HCT116 (cell line): ENCODE results near the gene RGS6. TPM values are rescaled to one million over a fixed set of nuclear protein-coding genes. Genes with fewer than 3 reads are reported as not detected.

Source experiments
- ATAC-seq: fragments of 200-7000 bp; cut with Tn5 transposase; 2 replicates; pipeline ENCODE4 v1.9.1; 2020; ENCODE audit warnings: mild to moderate bottlenecking, moderate library complexity
- BruUV-seq: library from RNA; stranded (reverse); fragments of 400-500 nt; replicated peaks from 2 replicates; lab custom pipeline; 2021; lab: Mats Ljungman, UMichigan
- CTCF ChIA-PET: fragments of 300-600 bp; sonication (Branson Sonifier 250); formaldehyde crosslinking; loops from one replicate; lab custom pipeline; 2021; ENCODE audit warnings: antibody characterized with exemption; lab: Charles Lee
- POLR2A ChIA-PET: fragments of 300-600, 350-600 bp; sonication (Branson Sonifier 250); formaldehyde crosslinking; loops from one replicate; lab custom pipeline; 2021; ENCODE audit warnings: antibody characterized with exemption; lab: Charles Lee
- RAD21 ChIA-PET, 2 experiments: fragments of 300-600 bp; sonication (Branson Sonifier 250); formaldehyde crosslinking; loops; one replicate each; lab custom pipeline; 2023; ENCODE audit warnings: low total read pairs in 2 of 2; ENCODE audit not compliant: uncharacterized antibody in 2 of 2, unreplicated experiment in 2 of 2, low non-redundant PET in 1 of 2; lab: Charles Lee
- DNase-seq: peaks from one replicate; pipeline ENCODE4 v3.0.0-alpha.2; 2010; ENCODE audit warnings: low read depth, low spot score
- H2AFZ ChIP-seq: fragments of 200-600 bp; shearing (Covaris generic), sonication (generic); 2 replicates; pipeline ENCODE4 v1.6.1; 2017; ENCODE audit warnings: low read depth, mixed run types, mixed read lengths, antibody characterized with exemption, low read length; ENCODE audit not compliant: poor library complexity, severe bottlenecking
- H3K27ac ChIP-seq: 2 replicates; pipeline ENCODE4 v1.5.1; 2012; ENCODE audit warnings: low read depth, low read length
- H3K27me3 ChIP-seq: fragments of 200-600 bp; sonication (generic); 2 replicates; pipeline ENCODE4 v1.6.1; 2016; ENCODE audit warnings: mixed run types, low read length, mixed read lengths; ENCODE audit not compliant: insufficient read depth
- H3K36me3 ChIP-seq, 2 experiments: fragments of 200-500 bp in 1 of 2; fragments of 200-600 bp in 1 of 2; sonication (Bioruptor generic) in 1 of 2; sonication (generic) in 1 of 2; 2 replicates each; pipeline versions ENCODE4 v1.5.1 to v1.6.1; 2014 to 2016; ENCODE audit warnings: low read length in 2 of 2, inconsistent platforms in 1 of 2, mixed read lengths in 1 of 2, mixed run types in 1 of 2; ENCODE audit not compliant: insufficient read depth in 2 of 2, control insufficient read depth in 1 of 2
- H3K4me1 ChIP-seq, 2 experiments: fragments of 200-600 bp in 1 of 2; sonication (generic) in 1 of 2; 2 replicates each; pipeline versions ENCODE4 v1.5.1 to v1.6.1; 2012 to 2017; ENCODE audit warnings: low read length in 2 of 2, inconsistent platforms in 1 of 2, mild to moderate bottlenecking in 1 of 2, mixed read lengths in 1 of 2, mixed run types in 1 of 2, moderate library complexity in 1 of 2; ENCODE audit not compliant: insufficient read depth in 2 of 2, control insufficient read depth in 1 of 2
- H3K4me2 ChIP-seq: fragments of 200-600 bp; sonication (generic); 2 replicates; pipeline ENCODE4 v1.6.1; 2017; ENCODE audit warnings: mixed run types, low read length, mixed read lengths
- H3K4me3 ChIP-seq, 2 experiments: fragments of 200-600 bp in 1 of 2; sonication (generic) in 1 of 2; replicated peaks in 1 of 2; 2 replicates each; pipeline ENCODE4 v1.5.1; 2011 to 2016; ENCODE audit warnings: low read length in 2 of 2, control low read depth in 1 of 2, low read depth in 1 of 2, mild to moderate bottlenecking in 1 of 2, mixed read lengths in 1 of 2, mixed run types in 1 of 2
- H3K79me2 ChIP-seq: fragments of 200-600 bp; sonication (generic); 2 replicates; pipeline ENCODE4 v1.6.1; 2017; ENCODE audit warnings: mild to moderate bottlenecking, mixed run types, low read length, moderate library complexity, mixed read lengths; ENCODE audit not compliant: insufficient read depth
- H3K9ac ChIP-seq: fragments of 200-600 bp; sonication (generic); 2 replicates; pipeline ENCODE4 v1.6.1; 2016; ENCODE audit warnings: low read length, mixed read lengths
- H3K9me2 ChIP-seq: fragments of 200-600 bp; sonication (generic), shearing (Covaris generic); 2 replicates; pipeline ENCODE4 v1.6.1; 2017; ENCODE audit warnings: mixed run types, mild to moderate bottlenecking, moderate library complexity; ENCODE audit not compliant: insufficient read depth
- H3K9me3 ChIP-seq, 2 experiments: fragments of 200-500 bp in 1 of 2; fragments of 200-600 bp in 1 of 2; sonication (Bioruptor generic) in 1 of 2; sonication (generic) in 1 of 2; 2 replicates each; pipeline ENCODE4 v1.6.1; 2014 to 2017; ENCODE audit warnings: low read length in 2 of 2, mixed read lengths in 2 of 2, inconsistent platforms in 1 of 2, low read depth in 1 of 2, mild to moderate bottlenecking in 1 of 2, mixed run types in 1 of 2, moderate library complexity in 1 of 2; ENCODE audit not compliant: control insufficient read depth in 1 of 2, insufficient read depth in 1 of 2
- H4K20me1 ChIP-seq: fragments of 200-600 bp; sonication (generic), shearing (Covaris generic); 2 replicates; pipeline ENCODE4 v1.6.1; 2017; ENCODE audit warnings: mixed run types, mild to moderate bottlenecking, moderate library complexity; ENCODE audit not compliant: insufficient read depth
- CBX3 ChIP-seq: IDR thresholded peaks from 2 replicates; pipeline ENCODE4 v1.6.1; 2012; ENCODE audit warnings: low read depth
- CEBPB ChIP-seq: IDR thresholded peaks from 2 replicates; pipeline ENCODE4 v1.6.1; 2012; ENCODE audit warnings: low read depth
- EGR1 ChIP-seq: IDR thresholded peaks from 2 replicates; pipeline ENCODE4 v1.6.1; 2012; ENCODE audit warnings: low read depth
- ELF1 ChIP-seq: IDR thresholded peaks from 2 replicates; pipeline ENCODE4 v1.6.1; 2012; ENCODE audit warnings: low read depth, borderline replicate concordance
- EZH2 ChIP-seq: fragments of 200-600 bp; sonication (generic); IDR thresholded peaks from 2 replicates; pipeline ENCODE4 v1.6.1; 2017; ENCODE audit warnings: antibody characterized with exemption, mixed run types
- FOSL1 ChIP-seq: IDR thresholded peaks from 2 replicates; pipeline ENCODE4 v1.6.1; 2012; ENCODE audit warnings: low read depth
- JUND ChIP-seq: IDR thresholded peaks from 2 replicates; pipeline ENCODE4 v1.6.1; 2012
- POLR2A ChIP-seq: IDR thresholded peaks from 2 replicates; pipeline ENCODE4 v1.7.0; 2011; ENCODE audit warnings: borderline replicate concordance; ENCODE audit not compliant: insufficient read depth, insufficient read length; ENCODE audit errors: extremely low read depth
- POLR2AphosphoS5 ChIP-seq: IDR thresholded peaks from 2 replicates; pipeline ENCODE4 v1.6.1; 2011; ENCODE audit warnings: mild to moderate bottlenecking, low read depth, low read length, moderate library complexity
- RAD21 ChIP-seq: IDR thresholded peaks from 2 replicates; pipeline ENCODE4 v1.6.1; 2012; ENCODE audit warnings: low read depth, mild to moderate bottlenecking
- SIN3A ChIP-seq: IDR thresholded peaks from 2 replicates; pipeline ENCODE4 v1.6.1; 2012; ENCODE audit warnings: low read depth
- SRF ChIP-seq: IDR thresholded peaks from 2 replicates; pipeline ENCODE4 v1.6.1; 2012; ENCODE audit warnings: low read depth
- YY1 ChIP-seq: IDR thresholded peaks from 2 replicates; pipeline ENCODE4 v1.6.1; 2011; ENCODE audit warnings: low read length, low read depth, moderate library complexity, mild to moderate bottlenecking; ENCODE audit not compliant: insufficient replicate concordance; ENCODE audit errors: extremely low read depth
- ZFX ChIP-seq: fragments of 450-650 bp; IDR thresholded peaks from 2 replicates; pipeline ENCODE4 v1.6.1; 2017
- ZNF274 ChIP-seq: fragments of 200-500 bp; sonication (Bioruptor generic); IDR thresholded peaks from 2 replicates; pipeline ENCODE4 v1.6.1; 2014; ENCODE audit warnings: mild to moderate bottlenecking, low read depth, low read length, inconsistent platforms
- intact Hi-C: fragments of 100-400 bp; cut with micrococcal nuclease; formaldehyde crosslinking; loops from 2 replicates; pipeline ENCODE4 v1.10.0; 2022
- total RNA-seq: library from RNA; stranded (reverse); gene quantifications from one replicate; pipeline ENCODE4 v1.2.1, GENCODE V29; 2021; ENCODE audit not compliant: unreplicated experiment
- TF ChIP-seq, protein P1 (sequence below): IDR thresholded peaks from 2 replicates; pipeline ENCODE4 v1.6.1; 2012
- TF ChIP-seq, protein P2 (sequence below): IDR thresholded peaks from 2 replicates; pipeline ENCODE4 v1.6.1; 2012
- TF ChIP-seq, protein P3 (sequence below): IDR thresholded peaks from 2 replicates; pipeline ENCODE4 v1.6.1; 2012; ENCODE audit warnings: low read depth
- TF ChIP-seq, protein P4 (sequence below), 3 experiments: fragments of 200-600 bp in 1 of 3; sonication (generic) in 1 of 3; IDR thresholded peaks in 2 of 3; conservative IDR thresholded peaks in 1 of 3; 2 replicates each; pipeline ENCODE4 v1.5.1; 2012 to 2017; ENCODE audit warnings: low read depth in 2 of 3, low read length in 2 of 3, antibody characterized with exemption in 1 of 3, borderline replicate concordance in 1 of 3, control low read depth in 1 of 3, mild to moderate bottlenecking in 1 of 3, mixed read lengths in 1 of 3, mixed run types in 1 of 3, moderate library complexity in 1 of 3; ENCODE audit not compliant: insufficient read depth in 1 of 3
- TF ChIP-seq, protein P5 (sequence below): IDR thresholded peaks from 2 replicates; pipeline ENCODE4 v1.6.1; 2011; ENCODE audit warnings: mild to moderate bottlenecking, low read length, moderate library complexity; ENCODE audit not compliant: insufficient replicate concordance; ENCODE audit errors: extremely low read depth

The RGS6 gene
- total RNA-seq, 1 experiment from 2014 or later: 4.7 TPM

DNA sequence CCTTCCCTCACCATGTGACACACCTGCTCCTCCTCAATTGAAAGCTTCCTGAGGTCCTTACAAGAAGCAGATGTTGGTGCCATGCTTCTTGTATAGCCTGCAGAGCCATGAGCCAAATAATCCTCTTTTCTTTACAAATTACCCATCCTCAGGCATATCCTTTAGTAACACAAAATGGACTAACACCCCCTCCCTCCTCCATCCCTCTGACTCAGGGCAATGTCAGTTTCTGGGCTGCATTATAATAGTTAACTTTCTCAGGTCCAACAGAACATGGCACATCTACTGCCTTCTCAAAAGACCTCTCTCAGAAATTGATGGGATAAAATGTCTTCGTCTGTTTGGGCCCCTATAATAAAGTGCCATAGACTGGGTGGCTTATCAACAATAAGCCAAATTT, 674.6 kb downstream of the RGS6 start:
- POLR2A ChIA-PET: interaction anchor here (0.6 kb wide), 1 partner anchor 7 kb away, joined by 4 read pairs; no protein-coding TSS in a partner anchor
- Histone ChIP-seq H3K9ac (no peak overlapping the region), H3K79me2 (no peaks in the 10 kb centered on the region), H3K9me2 (no peaks in the 10 kb centered on the region; the same call in 1 of the 2 replicates), H3K4me1 (peaks cover 7 to 20% of the 10 kb centered on the region in 2 experiments), H3K4me2 (no peak overlapping the region), H3K9me3 (no peaks in the 10 kb centered on the region), H4K20me1 (no peaks in the 10 kb centered on the region), H3K36me3 (no peaks in the 10 kb centered on the region), H3K4me3 (no peak overlapping the region), H3K27ac (no peak overlapping the region), H2AFZ (no peak overlapping the region), H3K27me3 (no peaks in the 10 kb centered on the region)
- DNase-seq (no peak), ATAC-seq (no peak)
- no TSS peak for BruUV-seq
- TF ChIP-seq, protein P1, sequence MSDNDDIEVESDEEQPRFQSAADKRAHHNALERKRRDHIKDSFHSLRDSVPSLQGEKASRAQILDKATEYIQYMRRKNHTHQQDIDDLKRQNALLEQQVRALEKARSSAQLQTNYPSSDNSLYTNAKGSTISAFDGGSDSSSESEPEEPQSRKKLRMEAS: no peak
- TF ChIP-seq, protein P2, sequence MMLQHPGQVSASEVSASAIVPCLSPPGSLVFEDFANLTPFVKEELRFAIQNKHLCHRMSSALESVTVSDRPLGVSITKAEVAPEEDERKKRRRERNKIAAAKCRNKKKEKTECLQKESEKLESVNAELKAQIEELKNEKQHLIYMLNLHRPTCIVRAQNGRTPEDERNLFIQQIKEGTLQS: no peak
- TF ChIP-seq JUND (no peak), YY1 (no peak), POLR2AphosphoS5 (no peak), SIN3A (no peak), ZFX (no peak), POLR2A (no peak), SRF (no peak), EZH2 (no peak), FOSL1 (no peak), ELF1 (no peak), CBX3 (no peak), EGR1 (no peak), RAD21 (no peak), CEBPB (no peak), ZNF274 (no peak)
- TF ChIP-seq, protein P3, sequence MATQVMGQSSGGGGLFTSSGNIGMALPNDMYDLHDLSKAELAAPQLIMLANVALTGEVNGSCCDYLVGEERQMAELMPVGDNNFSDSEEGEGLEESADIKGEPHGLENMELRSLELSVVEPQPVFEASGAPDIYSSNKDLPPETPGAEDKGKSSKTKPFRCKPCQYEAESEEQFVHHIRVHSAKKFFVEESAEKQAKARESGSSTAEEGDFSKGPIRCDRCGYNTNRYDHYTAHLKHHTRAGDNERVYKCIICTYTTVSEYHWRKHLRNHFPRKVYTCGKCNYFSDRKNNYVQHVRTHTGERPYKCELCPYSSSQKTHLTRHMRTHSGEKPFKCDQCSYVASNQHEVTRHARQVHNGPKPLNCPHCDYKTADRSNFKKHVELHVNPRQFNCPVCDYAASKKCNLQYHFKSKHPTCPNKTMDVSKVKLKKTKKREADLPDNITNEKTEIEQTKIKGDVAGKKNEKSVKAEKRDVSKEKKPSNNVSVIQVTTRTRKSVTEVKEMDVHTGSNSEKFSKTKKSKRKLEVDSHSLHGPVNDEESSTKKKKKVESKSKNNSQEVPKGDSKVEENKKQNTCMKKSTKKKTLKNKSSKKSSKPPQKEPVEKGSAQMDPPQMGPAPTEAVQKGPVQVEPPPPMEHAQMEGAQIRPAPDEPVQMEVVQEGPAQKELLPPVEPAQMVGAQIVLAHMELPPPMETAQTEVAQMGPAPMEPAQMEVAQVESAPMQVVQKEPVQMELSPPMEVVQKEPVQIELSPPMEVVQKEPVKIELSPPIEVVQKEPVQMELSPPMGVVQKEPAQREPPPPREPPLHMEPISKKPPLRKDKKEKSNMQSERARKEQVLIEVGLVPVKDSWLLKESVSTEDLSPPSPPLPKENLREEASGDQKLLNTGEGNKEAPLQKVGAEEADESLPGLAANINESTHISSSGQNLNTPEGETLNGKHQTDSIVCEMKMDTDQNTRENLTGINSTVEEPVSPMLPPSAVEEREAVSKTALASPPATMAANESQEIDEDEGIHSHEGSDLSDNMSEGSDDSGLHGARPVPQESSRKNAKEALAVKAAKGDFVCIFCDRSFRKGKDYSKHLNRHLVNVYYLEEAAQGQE: no peak
- TF ChIP-seq, protein P4, sequence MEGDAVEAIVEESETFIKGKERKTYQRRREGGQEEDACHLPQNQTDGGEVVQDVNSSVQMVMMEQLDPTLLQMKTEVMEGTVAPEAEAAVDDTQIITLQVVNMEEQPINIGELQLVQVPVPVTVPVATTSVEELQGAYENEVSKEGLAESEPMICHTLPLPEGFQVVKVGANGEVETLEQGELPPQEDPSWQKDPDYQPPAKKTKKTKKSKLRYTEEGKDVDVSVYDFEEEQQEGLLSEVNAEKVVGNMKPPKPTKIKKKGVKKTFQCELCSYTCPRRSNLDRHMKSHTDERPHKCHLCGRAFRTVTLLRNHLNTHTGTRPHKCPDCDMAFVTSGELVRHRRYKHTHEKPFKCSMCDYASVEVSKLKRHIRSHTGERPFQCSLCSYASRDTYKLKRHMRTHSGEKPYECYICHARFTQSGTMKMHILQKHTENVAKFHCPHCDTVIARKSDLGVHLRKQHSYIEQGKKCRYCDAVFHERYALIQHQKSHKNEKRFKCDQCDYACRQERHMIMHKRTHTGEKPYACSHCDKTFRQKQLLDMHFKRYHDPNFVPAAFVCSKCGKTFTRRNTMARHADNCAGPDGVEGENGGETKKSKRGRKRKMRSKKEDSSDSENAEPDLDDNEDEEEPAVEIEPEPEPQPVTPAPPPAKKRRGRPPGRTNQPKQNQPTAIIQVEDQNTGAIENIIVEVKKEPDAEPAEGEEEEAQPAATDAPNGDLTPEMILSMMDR (IDR thresholded peaks at IDR 0.05 in 2 of 3, conservative IDR thresholded peaks at IDR 0.05 in 1 of 3; ENCODE audit: borderline replicate concordance in 1 of 3, insufficient read depth in 1 of 3, low read depth in 2 of 3, low read length in 2 of 3): no peak
- TF ChIP-seq, protein P5, sequence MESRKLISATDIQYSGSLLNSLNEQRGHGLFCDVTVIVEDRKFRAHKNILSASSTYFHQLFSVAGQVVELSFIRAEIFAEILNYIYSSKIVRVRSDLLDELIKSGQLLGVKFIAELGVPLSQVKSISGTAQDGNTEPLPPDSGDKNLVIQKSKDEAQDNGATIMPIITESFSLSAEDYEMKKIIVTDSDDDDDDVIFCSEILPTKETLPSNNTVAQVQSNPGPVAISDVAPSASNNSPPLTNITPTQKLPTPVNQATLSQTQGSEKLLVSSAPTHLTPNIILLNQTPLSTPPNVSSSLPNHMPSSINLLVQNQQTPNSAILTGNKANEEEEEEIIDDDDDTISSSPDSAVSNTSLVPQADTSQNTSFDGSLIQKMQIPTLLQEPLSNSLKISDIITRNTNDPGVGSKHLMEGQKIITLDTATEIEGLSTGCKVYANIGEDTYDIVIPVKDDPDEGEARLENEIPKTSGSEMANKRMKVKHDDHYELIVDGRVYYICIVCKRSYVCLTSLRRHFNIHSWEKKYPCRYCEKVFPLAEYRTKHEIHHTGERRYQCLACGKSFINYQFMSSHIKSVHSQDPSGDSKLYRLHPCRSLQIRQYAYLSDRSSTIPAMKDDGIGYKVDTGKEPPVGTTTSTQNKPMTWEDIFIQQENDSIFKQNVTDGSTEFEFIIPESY: no peak
- RAD21 ChIA-PET: no interaction called here
- intact Hi-C loops: no loop called here
- CTCF ChIA-PET: no interaction called here
